GM18870 (cell line): ENCODE measurements around the gene PFDN6.

ENCODE experiments used
- ATAC-seq: cut with Tn5 transposase; IDR thresholded peaks from one replicate; pipeline ENCODE4 v1.9.1; 2021; ENCODE audit warnings: moderate library complexity; ENCODE audit not compliant: unreplicated experiment

The PFDN6 gene

GRCh38 chr6:33294086-33294823, 4.9 kb downstream of the PFDN6 start:
- no peak for ATAC-seq

- no peak for ATAC-seq
Observed at GRCh38 chr6:33295621-33296369, 6.4 kb downstream of the PFDN6 start.

GRCh38 chr6:33296797-33297405, 7.5 kb downstream of the PFDN6 start:
- no peak for ATAC-seq

GRCh38 chr6:33297406-33297955, 8.1 kb downstream of the PFDN6 start:
- no peak for ATAC-seq

- ATAC-seq: no peak
Observed at GRCh38 chr6:33297956-33298772, 8.8 kb downstream of the PFDN6 start.

GRCh38 chr6:33298773-33299236, 9.4 kb downstream of the PFDN6 start, which contains the start of gene RGL2:
TSS of gene RGL2 (minus strand) at chr6:33298942. CDS start at chr6:33298610, 332 bp downstream.
- ATAC-seq: peak; percentile 7

- ATAC-seq: peak; percentile 59
Observed at GRCh38 chr6:33299237-33299944, 10.0 kb downstream of the PFDN6 start.

GRCh38 chr6:33301877-33302276, 12.5 kb downstream of the PFDN6 start:
- ATAC-seq: no peak

GRCh38 chr6:33304216-33304615, 14.8 kb downstream of the PFDN6 start:
- ATAC-seq: no peak

- no peak for ATAC-seq
Observed at GRCh38 chr6:33305052-33305451, 15.7 kb downstream of the PFDN6 start.

- no peak for ATAC-seq
Observed at GRCh38 chr6:33306356-33306755, 17.0 kb downstream of the PFDN6 start.

- ATAC-seq: no peak
Observed at GRCh38 chr6:33312361-33313104, 23.1 kb downstream of the PFDN6 start.

- no peak for ATAC-seq
Observed at GRCh38 chr6:33313105-33313708, 23.8 kb downstream of the PFDN6 start.

GRCh38 chr6:33313709-33314514, 24.5 kb downstream of the PFDN6 start, which contains the start of gene TAPBP:
TSS of gene TAPBP (minus strand) at chr6:33314078. CDS start at chr6:33314041, 37 bp downstream.
- ATAC-seq: no peak

GRCh38 chr6:33314515-33314942, 25.1 kb downstream of the PFDN6 start:
- no peak for ATAC-seq

- no peak for ATAC-seq
Observed at GRCh38 chr6:33314943-33315792, 25.8 kb downstream of the PFDN6 start.
